ENCODE data around the gene TRABD2B. TPM values are rescaled to one million over a fixed set of nuclear protein-coding genes. Genes with fewer than 3 reads are reported as not detected.

TRABD2B gene
- total RNA-seq, 3 donors from 2014 or later: not detected

DNA sequence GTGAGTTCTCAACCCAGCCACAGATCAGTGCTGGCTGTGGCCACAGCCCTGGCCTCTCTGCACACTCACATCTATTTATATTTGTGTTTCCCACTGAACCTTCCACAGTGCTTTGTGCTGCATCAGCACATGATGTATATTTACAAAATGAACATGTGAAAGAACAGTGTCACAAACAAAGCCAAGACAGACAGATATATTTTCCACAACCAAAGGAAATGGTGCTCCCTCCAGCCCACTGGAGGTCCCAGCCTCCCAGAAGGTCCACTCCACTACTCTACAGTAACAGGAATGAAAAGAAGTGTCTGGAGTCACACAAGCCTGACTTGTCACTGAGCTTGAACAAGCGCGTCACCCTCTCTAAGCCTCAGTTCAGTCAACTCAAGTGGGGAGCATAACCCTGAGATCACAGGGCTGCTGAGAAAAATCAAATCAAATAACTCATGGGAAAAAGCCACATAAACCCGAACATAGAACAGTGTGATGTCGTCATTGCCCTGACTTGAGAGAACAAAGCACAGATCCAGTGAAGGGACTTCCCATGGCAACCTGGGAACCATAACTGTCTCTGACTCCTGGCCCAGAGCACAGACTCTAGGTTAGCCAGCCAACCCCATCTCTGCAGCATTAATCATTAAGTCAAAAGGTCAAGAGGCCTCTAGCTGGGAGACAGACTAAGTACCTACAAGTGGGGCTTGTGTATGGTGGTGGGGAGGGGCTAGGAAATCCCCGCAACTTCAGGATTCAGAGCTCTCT is 121.2 kb downstream of the TRABD2B start:
- no peak for ATAC-seq
- peaks cover 2% of the 10 kb centered on the region for H3K27me3 Mint-ChIP-seq (ENCODE audit: low read depth)
- no peaks in the 10 kb centered on the region for H3K4me1 Mint-ChIP-seq (ENCODE audit: low read depth)
- no peaks in the 10 kb centered on the region for H3K9me3 Mint-ChIP-seq
- no peak for DNase-seq
- no peaks in the 10 kb centered on the region for H3K36me3 Mint-ChIP-seq (ENCODE audit: insufficient read depth)
- H3K4me3 Mint-ChIP-seq: no peak overlapping the region

DNA sequence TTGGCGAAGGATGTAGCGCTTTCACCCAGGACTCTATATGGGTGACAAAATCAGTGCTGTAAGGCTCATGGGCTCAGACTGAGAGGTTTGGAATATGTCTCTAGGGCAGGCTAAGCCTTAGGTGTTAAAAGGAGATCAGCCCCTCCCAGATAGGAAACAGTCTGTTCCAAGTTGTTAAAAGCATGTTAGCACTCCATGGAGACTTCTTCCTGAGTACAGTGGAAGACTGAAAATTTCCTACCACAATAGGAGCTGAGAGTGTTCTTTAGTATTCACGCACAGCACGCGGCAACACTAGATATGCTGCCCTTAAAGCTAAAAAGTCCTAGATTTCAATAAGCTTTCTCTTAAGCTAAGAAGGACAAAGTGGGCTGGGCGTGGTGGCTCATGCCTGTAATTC is 122.1 kb downstream of the TRABD2B start:
- no peaks in the 10 kb centered on the region for H3K4me1 Mint-ChIP-seq (ENCODE audit: low read depth)
- no peaks in the 10 kb centered on the region for H3K9me3 Mint-ChIP-seq
- DNase-seq: no peak
- H3K4me3 Mint-ChIP-seq: no peak overlapping the region
- no peak for ATAC-seq
- H3K27me3 Mint-ChIP-seq (ENCODE audit: low read depth): peaks cover 2% of the 10 kb centered on the region
- no peaks in the 10 kb centered on the region for H3K36me3 Mint-ChIP-seq (ENCODE audit: insufficient read depth)

GRCh38 chr1:47873337-47873736 is 123.8 kb downstream of the TRABD2B start:
- DNase-seq: no peak
- Mint-ChIP-seq H3K4me1 (ENCODE audit: low read depth) (no peaks in the 10 kb centered on the region), H3K4me3 (no peak overlapping the region), H3K27me3 (ENCODE audit: low read depth) (peaks cover 2% of the 10 kb centered on the region), H3K9me3 (no peaks in the 10 kb centered on the region), H3K36me3 (ENCODE audit: insufficient read depth) (no peaks in the 10 kb centered on the region)
- ATAC-seq: no peak

- no peak overlapping the region for H3K4me3 Mint-ChIP-seq
- H3K36me3 Mint-ChIP-seq (ENCODE audit: insufficient read depth): no peaks in the 10 kb centered on the region
- DNase-seq (no peak), ATAC-seq (no peak)
- H3K27me3 Mint-ChIP-seq (ENCODE audit: low read depth): peaks cover 2% of the 10 kb centered on the region
- H3K4me1 Mint-ChIP-seq (ENCODE audit: low read depth): no peaks in the 10 kb centered on the region
- no peaks in the 10 kb centered on the region for H3K9me3 Mint-ChIP-seq
Measured at GRCh38 chr1:47872886-47873285, 124.3 kb downstream of the TRABD2B start.

GRCh38 chr1:47871799-47872353 is 125.3 kb downstream of the TRABD2B start:
- H3K36me3 Mint-ChIP-seq (ENCODE audit: insufficient read depth): no peaks in the 10 kb centered on the region
- H3K9me3 Mint-ChIP-seq: no peaks in the 10 kb centered on the region
- H3K27me3 Mint-ChIP-seq (ENCODE audit: low read depth): peaks cover 2% of the 10 kb centered on the region
- DNase-seq (no peak), ATAC-seq (no peak)
- no peaks in the 10 kb centered on the region for H3K4me1 Mint-ChIP-seq (ENCODE audit: low read depth)
- no peak overlapping the region for H3K4me3 Mint-ChIP-seq

DNA sequence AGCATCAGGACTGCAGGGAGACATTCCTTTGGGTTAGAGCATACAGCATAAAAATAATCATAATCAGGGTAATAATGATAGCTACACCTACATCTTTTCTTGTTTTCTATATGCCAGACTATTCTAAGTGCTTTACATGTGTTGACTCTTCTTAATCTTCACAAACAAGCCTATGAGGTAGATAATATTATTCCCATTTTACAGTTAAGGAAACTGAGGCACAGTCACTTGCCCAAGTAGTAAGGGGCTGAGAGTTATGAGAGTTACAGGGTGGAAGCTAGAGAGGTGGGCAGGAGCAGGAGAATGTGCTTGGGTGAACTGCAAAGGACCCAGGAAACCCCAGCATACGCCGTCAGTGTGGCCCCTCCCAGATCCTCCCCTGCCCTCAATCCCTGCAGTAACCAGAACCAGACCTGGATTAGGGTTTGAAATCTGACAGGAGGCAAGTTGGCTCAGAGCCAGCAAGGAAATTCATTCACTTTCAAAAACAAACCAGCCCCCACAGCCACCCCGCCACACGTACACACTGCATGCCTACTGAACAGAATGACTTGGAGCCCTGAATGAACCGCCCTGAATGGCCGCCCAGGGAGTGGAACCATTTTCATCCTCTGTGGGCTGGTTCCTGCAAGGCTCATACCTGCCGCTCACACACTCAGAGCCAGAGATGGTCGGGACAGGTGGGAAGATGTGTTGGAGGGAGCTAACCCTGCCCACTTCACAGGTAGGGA is 126.1 kb downstream of the TRABD2B start:
- H3K36me3 Mint-ChIP-seq (ENCODE audit: insufficient read depth): no peaks in the 10 kb centered on the region
- peaks cover 2% of the 10 kb centered on the region for H3K27me3 Mint-ChIP-seq (ENCODE audit: low read depth)
- H3K4me3 Mint-ChIP-seq: no peak overlapping the region
- H3K4me1 Mint-ChIP-seq (ENCODE audit: low read depth): no peaks in the 10 kb centered on the region
- ATAC-seq: no peak
- no peaks in the 10 kb centered on the region for H3K9me3 Mint-ChIP-seq
- DNase-seq: no peak

- H3K36me3 Mint-ChIP-seq (ENCODE audit: insufficient read depth): no peaks in the 10 kb centered on the region
- DNase-seq: no peak
- no peaks in the 10 kb centered on the region for H3K27me3 Mint-ChIP-seq (ENCODE audit: low read depth)
- H3K4me1 Mint-ChIP-seq (ENCODE audit: low read depth): no peaks in the 10 kb centered on the region
- no peak for ATAC-seq
- H3K9me3 Mint-ChIP-seq: no peaks in the 10 kb centered on the region
- no peak overlapping the region for H3K4me3 Mint-ChIP-seq
Measured at GRCh38 chr1:47870480-47870879, 126.7 kb downstream of the TRABD2B start.

GRCh38 chr1:47868348-47868676 is 128.9 kb downstream of the TRABD2B start:
- Mint-ChIP-seq H3K36me3 (ENCODE audit: insufficient read depth) (no peaks in the 10 kb centered on the region), H3K9me3 (no peaks in the 10 kb centered on the region), H3K4me3 (no peak overlapping the region), H3K4me1 (ENCODE audit: low read depth) (no peaks in the 10 kb centered on the region), H3K27me3 (ENCODE audit: low read depth) (no peaks in the 10 kb centered on the region)
- ATAC-seq (no peak), DNase-seq (no peak)

DNA sequence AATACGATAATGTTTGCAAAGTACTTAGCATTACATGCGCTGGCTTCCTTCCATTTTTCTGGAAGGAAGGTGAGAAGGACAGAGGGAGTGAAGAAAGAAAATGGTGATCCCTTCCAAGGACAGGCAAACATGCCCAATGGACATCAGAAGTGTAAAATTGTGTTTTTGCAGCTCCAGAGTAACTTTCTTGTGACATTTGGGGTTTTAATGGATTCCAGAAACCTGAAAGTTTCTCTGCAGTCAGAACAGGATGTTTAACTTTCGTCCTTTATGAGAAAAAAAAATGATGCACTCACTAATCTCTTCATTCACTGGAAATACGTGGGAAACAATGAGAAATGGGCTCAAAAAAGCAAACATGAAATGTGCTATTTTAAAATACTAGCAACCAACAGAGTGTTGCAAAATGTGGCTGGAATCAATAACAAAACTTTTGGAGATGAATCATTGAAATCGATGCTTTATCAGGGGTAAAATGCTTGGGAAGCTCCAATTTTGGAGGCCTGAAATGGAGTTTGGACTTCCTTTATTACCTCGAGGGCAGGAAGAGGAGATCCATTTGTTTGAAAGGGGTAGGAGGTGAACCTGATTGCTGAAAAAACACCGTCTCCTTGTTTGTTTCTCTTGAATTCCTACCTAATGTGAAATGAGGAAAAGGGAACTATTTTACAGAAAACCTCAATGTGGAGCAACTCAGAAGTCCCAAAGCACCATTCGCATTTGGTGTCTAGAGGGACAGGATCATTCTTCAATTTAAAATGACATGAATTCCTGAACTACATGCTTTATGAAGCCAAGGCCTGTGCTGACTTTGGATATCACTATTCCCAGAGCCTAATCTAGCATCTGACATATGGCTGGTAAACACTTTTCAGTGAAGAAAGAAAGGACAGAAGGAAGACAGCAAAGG is 129.5 kb downstream of the TRABD2B start:
- Mint-ChIP-seq H3K27me3 (ENCODE audit: low read depth) (no peaks in the 10 kb centered on the region), H3K4me3 (no peak overlapping the region), H3K36me3 (ENCODE audit: insufficient read depth) (no peaks in the 10 kb centered on the region), H3K9me3 (no peaks in the 10 kb centered on the region), H3K4me1 (ENCODE audit: low read depth) (no peaks in the 10 kb centered on the region)
- ATAC-seq: no peak
- no peak for DNase-seq

DNA sequence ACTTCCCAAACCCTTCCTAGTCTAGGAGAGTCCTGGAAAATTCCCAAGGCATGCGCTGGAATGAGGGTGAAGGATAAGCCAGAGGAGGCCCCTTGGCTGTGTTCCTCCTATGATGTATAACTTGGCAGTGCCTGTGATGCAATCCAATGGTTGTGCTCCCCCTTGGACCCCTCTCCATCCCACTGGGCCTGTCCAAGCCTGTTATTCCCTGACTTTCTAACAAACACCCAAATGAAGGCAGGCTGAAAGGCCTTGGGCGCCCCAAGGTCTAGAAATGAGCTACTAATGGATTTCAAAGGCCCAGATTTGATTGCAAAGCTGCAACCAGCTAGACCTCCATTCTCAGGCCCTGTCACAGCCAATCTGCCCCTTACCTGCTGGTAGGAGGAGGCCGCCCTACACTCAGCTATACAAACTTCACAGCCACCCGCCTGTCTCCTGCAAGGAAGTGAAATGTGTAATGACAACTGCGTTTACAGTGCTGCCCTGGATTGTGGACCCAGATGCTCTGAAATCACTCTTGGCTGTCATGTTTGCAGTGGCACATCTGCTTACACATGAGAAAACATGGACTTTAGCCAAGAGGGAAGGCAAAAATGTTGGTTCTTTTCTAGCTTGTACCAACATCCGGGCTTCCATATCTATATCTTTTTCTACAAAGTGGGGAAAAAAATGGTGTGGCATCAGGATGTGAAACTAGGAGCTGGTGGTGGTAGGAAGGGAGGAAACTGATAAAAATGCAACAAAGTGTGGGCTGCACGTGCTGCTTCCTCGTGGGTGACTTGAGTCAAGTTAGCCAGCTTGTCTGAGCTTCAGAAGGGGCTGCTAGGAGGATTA is 130.4 kb downstream of the TRABD2B start:
- no peaks in the 10 kb centered on the region for H3K36me3 Mint-ChIP-seq (ENCODE audit: insufficient read depth)
- no peaks in the 10 kb centered on the region for H3K9me3 Mint-ChIP-seq
- H3K4me1 Mint-ChIP-seq (ENCODE audit: low read depth): no peaks in the 10 kb centered on the region
- H3K4me3 Mint-ChIP-seq: no peak overlapping the region
- H3K27me3 Mint-ChIP-seq (ENCODE audit: low read depth): no peaks in the 10 kb centered on the region
- DNase-seq: no peak
- ATAC-seq: no peak

- H3K4me1 Mint-ChIP-seq (ENCODE audit: low read depth): no peaks in the 10 kb centered on the region
- no peaks in the 10 kb centered on the region for H3K27me3 Mint-ChIP-seq (ENCODE audit: low read depth)
- no peaks in the 10 kb centered on the region for H3K9me3 Mint-ChIP-seq
- no peak overlapping the region for H3K4me3 Mint-ChIP-seq
- ATAC-seq (no peak), DNase-seq (no peak)
- no peaks in the 10 kb centered on the region for H3K36me3 Mint-ChIP-seq (ENCODE audit: insufficient read depth)
Measured at GRCh38 chr1:47865881-47866535, 131.2 kb downstream of the TRABD2B start.

GRCh38 chr1:47859092-47859743 is 138.0 kb downstream of the TRABD2B start:
- Mint-ChIP-seq H3K9me3 (no peaks in the 10 kb centered on the region), H3K36me3 (ENCODE audit: insufficient read depth) (no peaks in the 10 kb centered on the region), H3K4me1 (ENCODE audit: low read depth) (peaks cover 2% of the 10 kb centered on the region), H3K4me3 (no peak overlapping the region), H3K27me3 (ENCODE audit: low read depth) (peaks cover 3% of the 10 kb centered on the region)
- no peak for DNase-seq
- ATAC-seq: no peak

DNA sequence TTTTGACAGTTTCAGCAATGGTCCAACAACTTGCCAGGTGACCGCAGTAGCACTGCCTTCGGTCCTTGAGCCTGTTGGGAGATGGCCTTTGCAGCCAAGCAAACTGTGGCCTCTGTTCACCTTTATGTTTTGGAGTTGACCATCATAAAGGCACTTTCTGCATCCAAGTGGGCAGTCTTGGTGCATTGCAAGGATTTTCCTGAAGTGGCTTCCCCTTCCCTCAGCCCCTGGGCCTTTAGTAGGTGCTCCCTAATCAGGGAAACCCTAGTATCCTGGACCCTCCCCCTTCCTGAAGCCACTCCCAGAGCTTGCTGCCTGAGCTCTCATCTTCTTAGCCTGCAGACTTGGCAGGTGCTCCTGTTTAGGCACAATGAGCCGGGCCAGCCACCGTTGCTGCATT is 140.2 kb downstream of the TRABD2B start:
- no peaks in the 10 kb centered on the region for H3K9me3 Mint-ChIP-seq
- peaks cover 3% of the 10 kb centered on the region for H3K27me3 Mint-ChIP-seq (ENCODE audit: low read depth)
- H3K4me1 Mint-ChIP-seq (ENCODE audit: low read depth): peaks cover 2% of the 10 kb centered on the region
- H3K36me3 Mint-ChIP-seq (ENCODE audit: insufficient read depth): no peaks in the 10 kb centered on the region
- no peak overlapping the region for H3K4me3 Mint-ChIP-seq
- ATAC-seq: no peak
- DNase-seq: no peak
